CD14-positive monocyte (primary cell): ENCODE measurements around the gene ESRRG. TPM values are rescaled to one million over a fixed set of nuclear protein-coding genes. Genes with fewer than 3 reads are reported as not detected.

Source experiments
- DNase-seq, 3 donors: peaks; one replicate each; pipeline ENCODE4 v3.0.0-alpha.2; 2011 to 2022
- H2AFZ ChIP-seq: 2 replicates; pipeline ENCODE4 v1.6.0; 2012; ENCODE audit warnings: mild to moderate bottlenecking, low read depth, low read length, inconsistent platforms; ENCODE audit not compliant: insufficient read depth, poor library complexity, severe bottlenecking
- H3K27ac ChIP-seq, 2 donors: 1 replicate in 1 of 2; 2 replicates in 1 of 2; pipeline ENCODE4 v1.5.1; 2012 to 2013; ENCODE audit warnings: low read length in 2 of 2, control low read depth in 1 of 2, inconsistent platforms in 1 of 2, low read depth in 1 of 2, mild to moderate bottlenecking in 1 of 2
- H3K27me3 ChIP-seq, 2 donors: one replicate each; pipeline versions ENCODE4 v1.6.0 to v1.6.1; 2011 to 2013; ENCODE audit warnings: low read length in 2 of 2; ENCODE audit not compliant: control insufficient read depth in 2 of 2, insufficient read depth in 2 of 2
- H3K36me3 ChIP-seq, 2 donors: replicated peaks in 1 of 2; 1 replicate in 1 of 2; 2 replicates in 1 of 2; pipeline versions ENCODE4 v1.5.1 to v1.6.1; 2012 to 2013; ENCODE audit warnings: low read length in 2 of 2, control low read depth in 1 of 2, inconsistent platforms in 1 of 2, mild to moderate bottlenecking in 1 of 2; ENCODE audit not compliant: insufficient read depth in 2 of 2, control insufficient read depth in 1 of 2
- H3K4me1 ChIP-seq, 2 donors: 1 replicate in 1 of 2; 2 replicates in 1 of 2; pipeline versions ENCODE4 v1.5.1 to v1.6.1; 2012 to 2013; ENCODE audit warnings: low read length in 2 of 2, control low read depth in 1 of 2, inconsistent platforms in 1 of 2, mild to moderate bottlenecking in 1 of 2, moderate library complexity in 1 of 2; ENCODE audit not compliant: insufficient read depth in 2 of 2, control insufficient read depth in 1 of 2
- H3K4me2 ChIP-seq: replicated peaks from 2 replicates; pipeline ENCODE3; 2012; ENCODE audit warnings: low read length, moderate library complexity, mild to moderate bottlenecking; ENCODE audit not compliant: poor library complexity, severe bottlenecking; ENCODE audit errors: extremely low read depth
- H3K4me3 ChIP-seq, 3 experiments: fragments of 200-600 bp in 1 of 3; sonication (generic) in 1 of 3; replicated peaks in 1 of 3; 1 replicate in 2 of 3; 2 replicates in 1 of 3; pipeline ENCODE4 v1.5.1; 2011 to 2013; ENCODE audit warnings: low read length in 3 of 3, mild to moderate bottlenecking in 3 of 3, control low read depth in 2 of 3, low read depth in 2 of 3, inconsistent platforms in 1 of 3, moderate library complexity in 1 of 3
- H3K79me2 ChIP-seq: 2 replicates; pipeline ENCODE4 v1.6.0; 2012; ENCODE audit warnings: mild to moderate bottlenecking, control low read depth, inconsistent platforms, low read length, moderate library complexity; ENCODE audit not compliant: insufficient read depth
- H3K9ac ChIP-seq: 2 replicates; pipeline ENCODE4 v1.6.0; 2017; ENCODE audit warnings: low read length, mild to moderate bottlenecking; ENCODE audit not compliant: insufficient read depth, poor library complexity, severe bottlenecking
- H3K9me3 ChIP-seq, 2 donors: replicated peaks in 1 of 2; 1 replicate in 1 of 2; 2 replicates in 1 of 2; pipeline versions ENCODE4 v1.5.1 to v1.6.1; 2012 to 2013; ENCODE audit warnings: low read length in 2 of 2, control low read depth in 1 of 2; ENCODE audit not compliant: control insufficient read depth in 1 of 2, insufficient read depth in 1 of 2
- H4K20me1 ChIP-seq: 2 replicates; pipeline ENCODE4 v1.6.0; 2012; ENCODE audit warnings: mild to moderate bottlenecking, low read length, control low read depth, moderate library complexity; ENCODE audit not compliant: insufficient read depth
- H3K27ac Mint-ChIP-seq, 7 donors: one replicate each; pipeline ENCODE4 v1.8.0; 2020; ENCODE audit warnings: mild to moderate bottlenecking in 7 of 7, mixed read lengths in 7 of 7, moderate library complexity in 6 of 7, inconsistent platforms in 2 of 7
- H3K27me3 Mint-ChIP-seq, 3 donors: one replicate each; pipeline ENCODE4 v1.8.0; 2021 to 2022; ENCODE audit warnings: low read depth in 3 of 3, mild to moderate bottlenecking in 3 of 3, mixed read lengths in 3 of 3, moderate library complexity in 3 of 3, inconsistent platforms in 1 of 3
- H3K36me3 Mint-ChIP-seq, 2 donors: one replicate each; pipeline ENCODE4 v1.8.0; 2020; ENCODE audit warnings: mixed read lengths in 2 of 2, inconsistent platforms in 1 of 2, mild to moderate bottlenecking in 1 of 2
- H3K4me1 Mint-ChIP-seq: one replicate; pipeline ENCODE4 v1.8.0; 2020; ENCODE audit warnings: mild to moderate bottlenecking, mixed read lengths
- H3K4me3 Mint-ChIP-seq, 2 donors: one replicate each; pipeline ENCODE4 v1.8.0; 2020; ENCODE audit warnings: mild to moderate bottlenecking in 2 of 2, mixed read lengths in 2 of 2, moderate library complexity in 1 of 2
- H3K9me3 Mint-ChIP-seq, 7 donors: one replicate each; pipeline ENCODE4 v1.8.0; 2020 to 2022; ENCODE audit warnings: mixed read lengths in 7 of 7, mild to moderate bottlenecking in 6 of 7, moderate library complexity in 6 of 7, inconsistent platforms in 2 of 7
- WGBS: methylation state at CpG from one replicate; pipeline ENCODE4 v1.1.5; 2013; ENCODE audit warnings: missing lambda C conversion rate; ENCODE audit not compliant: insufficient coverage; 5-methylcytosine and 5-hydroxymethylcytosine counted together
- intact Hi-C, 2 donors: fragments of 100-400 bp; cut with micrococcal nuclease; formaldehyde crosslinking; loops; one replicate each; pipeline versions ENCODE4 v1.15.0 to v1.15.1; 2023
- polyA plus RNA-seq, 3 donors: library from polyadenylated mRNA; depleted of rRNA in 1 of 3; unstranded in 2 of 3; stranded (reverse) in 1 of 3; fragments of 300-500 nt in 2 of 3; fragments of >200 nt in 1 of 3; fragmentation: Illumina TruSeq in 2 of 3; gene quantifications; 1 replicate in 2 of 3; 2 replicates in 1 of 3; pipeline ENCODE4 v1.2.3, GENCODE V29; 2012 to 2021
- TF ChIP-seq, protein P1 (sequence below): fragments of 200-600 bp; IDR thresholded peaks from one replicate; pipeline ENCODE4 v1.8.0; 2022; ENCODE audit warnings: antibody characterized with exemption, mild to moderate bottlenecking

Gene ESRRG
- polyA plus RNA-seq, 3 donors: not detected

DNA sequence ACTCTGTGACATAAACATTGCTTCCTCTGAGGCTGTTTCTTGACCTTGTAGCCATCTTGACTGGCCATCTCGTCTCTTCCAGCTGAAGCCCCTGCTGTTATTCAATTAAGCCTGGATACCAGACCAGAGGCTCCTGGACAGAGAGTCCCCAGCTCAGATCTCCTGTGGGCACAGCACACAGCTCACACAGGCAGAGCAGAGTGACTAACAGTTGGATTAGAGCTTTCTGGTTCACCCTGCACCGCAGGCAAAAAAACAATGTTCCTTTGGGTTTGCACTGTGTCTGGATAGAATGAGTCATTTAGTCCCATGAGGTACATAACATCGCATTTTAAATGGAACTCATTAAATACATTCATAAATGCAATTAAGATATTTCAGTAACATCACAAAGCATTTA is 266.5 kb downstream of the ESRRG start:
- no peaks in the 10 kb centered on the region for H3K4me1 ChIP-seq
- no peak overlapping the region for H3K27ac Mint-ChIP-seq
- H4K20me1 ChIP-seq: no peaks in the 10 kb centered on the region
- TF ChIP-seq, protein P1, sequence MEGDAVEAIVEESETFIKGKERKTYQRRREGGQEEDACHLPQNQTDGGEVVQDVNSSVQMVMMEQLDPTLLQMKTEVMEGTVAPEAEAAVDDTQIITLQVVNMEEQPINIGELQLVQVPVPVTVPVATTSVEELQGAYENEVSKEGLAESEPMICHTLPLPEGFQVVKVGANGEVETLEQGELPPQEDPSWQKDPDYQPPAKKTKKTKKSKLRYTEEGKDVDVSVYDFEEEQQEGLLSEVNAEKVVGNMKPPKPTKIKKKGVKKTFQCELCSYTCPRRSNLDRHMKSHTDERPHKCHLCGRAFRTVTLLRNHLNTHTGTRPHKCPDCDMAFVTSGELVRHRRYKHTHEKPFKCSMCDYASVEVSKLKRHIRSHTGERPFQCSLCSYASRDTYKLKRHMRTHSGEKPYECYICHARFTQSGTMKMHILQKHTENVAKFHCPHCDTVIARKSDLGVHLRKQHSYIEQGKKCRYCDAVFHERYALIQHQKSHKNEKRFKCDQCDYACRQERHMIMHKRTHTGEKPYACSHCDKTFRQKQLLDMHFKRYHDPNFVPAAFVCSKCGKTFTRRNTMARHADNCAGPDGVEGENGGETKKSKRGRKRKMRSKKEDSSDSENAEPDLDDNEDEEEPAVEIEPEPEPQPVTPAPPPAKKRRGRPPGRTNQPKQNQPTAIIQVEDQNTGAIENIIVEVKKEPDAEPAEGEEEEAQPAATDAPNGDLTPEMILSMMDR: no peak
- H3K27ac ChIP-seq: no peak overlapping the region
- no peak overlapping the region for H3K4me3 ChIP-seq
- no peaks in the 10 kb centered on the region for H3K79me2 ChIP-seq
- H3K36me3 Mint-ChIP-seq: no peaks in the 10 kb centered on the region
- no peak overlapping the region for H3K9ac ChIP-seq
- no peaks in the 10 kb centered on the region for H3K4me1 Mint-ChIP-seq
- WGBS: 100% methylated on average over 1 of the region's 3 CpGs
- no peak overlapping the region for H3K4me2 ChIP-seq
- DNase-seq: no peak
- H3K27me3 Mint-ChIP-seq: peaks cover 0 to 3% (median 2%) of the 10 kb centered on the region in 3 donors
- no peaks in the 10 kb centered on the region for H3K9me3 ChIP-seq
- no peaks in the 10 kb centered on the region for H3K27me3 ChIP-seq
- intact Hi-C loops: no loop called here
- H3K36me3 ChIP-seq: no peaks in the 10 kb centered on the region
- peaks cover 0 to 4% (median 2%) of the 10 kb centered on the region in 7 donors for H3K9me3 Mint-ChIP-seq
- H2AFZ ChIP-seq: no peak overlapping the region
- H3K4me3 Mint-ChIP-seq: no peak overlapping the region

DNA sequence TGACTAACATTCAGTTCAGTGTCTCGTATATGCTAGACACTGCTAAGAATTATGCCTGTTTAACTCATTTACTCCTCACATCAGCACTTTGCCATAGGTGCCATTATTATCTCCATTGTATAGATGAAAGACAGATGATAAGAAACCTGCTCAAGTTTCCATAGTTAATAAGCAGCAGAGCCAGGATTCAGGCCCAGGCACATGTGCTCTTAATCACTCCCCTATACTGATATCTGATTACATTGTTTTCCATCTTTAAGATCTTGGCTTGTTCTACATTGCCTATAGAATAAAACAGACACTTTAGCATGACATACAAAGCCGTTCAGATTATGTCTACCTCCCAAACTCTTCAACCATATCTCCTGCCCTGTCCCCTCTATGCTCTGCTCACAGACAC is 269.5 kb downstream of the ESRRG start:
- no peak overlapping the region for H2AFZ ChIP-seq
- no peaks in the 10 kb centered on the region for H3K79me2 ChIP-seq
- H3K4me3 Mint-ChIP-seq: no peak overlapping the region
- H3K27me3 Mint-ChIP-seq: no peaks in the 10 kb centered on the region
- no peaks in the 10 kb centered on the region for H3K9me3 ChIP-seq
- no peaks in the 10 kb centered on the region for H3K4me1 ChIP-seq
- no peaks in the 10 kb centered on the region for H3K36me3 ChIP-seq
- no peak overlapping the region for H3K4me3 ChIP-seq
- TF ChIP-seq, protein P1: no peak
- H3K9me3 Mint-ChIP-seq: peaks cover 2 to 5% (median 3%) of the 10 kb centered on the region in 7 donors
- H3K4me1 Mint-ChIP-seq: no peaks in the 10 kb centered on the region
- no peak overlapping the region for H3K27ac ChIP-seq
- H3K27ac Mint-ChIP-seq: no peak overlapping the region
- no peak overlapping the region for H3K4me2 ChIP-seq
- no peak for DNase-seq
- no peak overlapping the region for H3K9ac ChIP-seq
- no peaks in the 10 kb centered on the region for H3K36me3 Mint-ChIP-seq
- 88% methylated on average over 1 of the region's 2 CpGs for WGBS
- no peaks in the 10 kb centered on the region for H4K20me1 ChIP-seq
- no peaks in the 10 kb centered on the region for H3K27me3 ChIP-seq
- intact Hi-C loops: no loop called here
